Activated gamma-delta T cell treated with anti-CD3 and anti-CD28 coated beads, Interleukin-2, amount 50 U/mL, for 16 hours (primary cell): ENCODE data around the gene CXCR2.
"Not testable (repeated sequence)": the region's sequence is repeated elsewhere in the genome, so short reads cannot be mapped to it uniquely, and the experiment has no call there.

Experiments
- DNase-seq: peaks from one replicate; pipeline ENCODE4 v3.0.0-alpha.2; 2020; ENCODE audit warnings: low read depth

CXCR2 gene

DNA sequence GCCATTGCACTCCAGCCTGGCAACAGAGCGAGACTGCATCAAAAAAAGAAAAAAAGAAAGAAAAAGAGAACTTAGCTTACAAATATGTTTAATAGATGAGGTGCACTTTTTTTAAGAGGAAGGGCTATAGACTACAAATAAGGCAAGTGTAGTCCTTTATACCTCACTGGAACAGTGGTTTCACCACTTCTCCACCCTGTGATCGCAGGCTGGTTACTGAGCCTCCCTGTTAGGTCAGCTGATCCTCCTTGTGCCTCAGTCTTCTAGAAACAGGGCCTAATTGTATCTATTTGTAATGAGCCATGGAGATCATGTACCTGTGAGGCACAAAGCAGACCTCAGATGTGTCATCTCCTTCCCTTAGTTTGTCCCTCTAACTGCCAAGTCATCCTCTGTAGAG lies 4.5 kb downstream of the CXCR2 start:
- no peak for DNase-seq

DNA sequence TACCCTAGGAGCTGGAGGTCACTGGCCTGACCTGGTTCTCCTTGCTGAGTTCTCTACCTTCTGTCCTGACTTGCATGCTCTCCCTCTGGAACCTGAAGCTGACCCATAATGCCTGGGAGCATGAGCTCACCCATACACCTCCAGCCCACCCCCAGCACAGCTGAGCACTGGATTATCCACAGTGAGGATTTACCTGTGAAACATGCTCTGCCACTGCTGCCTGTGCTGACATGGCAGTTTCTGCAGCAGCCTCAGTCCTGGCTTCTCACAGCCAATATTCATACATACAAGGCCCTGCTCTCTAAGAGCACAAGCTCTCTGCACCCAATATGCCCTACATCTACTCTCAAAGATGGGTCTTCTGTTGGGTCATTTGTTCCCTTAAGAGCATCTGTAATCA lies 5.0 kb downstream of the CXCR2 start:
- no peak for DNase-seq

DNA sequence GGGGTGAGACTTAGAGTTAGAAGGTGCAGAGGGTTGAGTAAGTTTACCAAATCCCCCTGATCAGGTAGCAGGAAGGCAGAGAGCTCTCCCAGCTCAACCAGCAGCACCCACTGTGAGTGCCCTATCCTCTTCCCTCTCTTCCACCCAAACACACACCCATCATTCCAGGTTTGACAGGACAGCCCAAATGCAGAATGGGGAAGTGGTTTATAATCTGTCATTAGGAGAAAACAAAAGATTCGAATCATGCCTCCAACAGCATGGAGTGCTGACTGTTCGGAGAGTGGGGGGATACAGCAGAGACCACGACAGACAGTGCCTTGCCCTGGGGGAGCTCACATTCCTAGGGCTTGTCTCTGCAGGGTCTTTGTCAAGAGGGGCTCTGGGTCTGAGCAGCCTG lies 11.7 kb downstream of the CXCR2 start:
- DNase-seq = no peak

DNA sequence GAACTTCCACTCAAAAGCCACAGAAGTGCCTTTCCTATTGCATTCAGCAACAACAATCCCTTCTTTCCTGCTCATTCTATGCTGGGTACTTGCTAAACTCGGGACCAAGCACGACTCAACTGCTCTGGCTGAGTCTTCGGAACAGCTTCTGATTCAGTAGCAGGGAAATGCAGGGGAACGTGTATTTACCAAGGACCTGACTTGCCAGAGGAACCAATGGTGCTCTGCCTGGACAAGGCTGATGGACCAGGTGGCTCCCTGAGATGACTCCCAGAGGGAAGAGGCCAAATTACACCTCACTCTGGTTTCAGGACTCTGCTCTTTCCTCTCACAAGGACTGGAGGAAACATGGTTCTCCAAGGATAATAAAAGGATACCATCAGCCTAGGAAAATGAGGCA lies 12.2 kb downstream of the CXCR2 start:
- no peak for DNase-seq

DNA sequence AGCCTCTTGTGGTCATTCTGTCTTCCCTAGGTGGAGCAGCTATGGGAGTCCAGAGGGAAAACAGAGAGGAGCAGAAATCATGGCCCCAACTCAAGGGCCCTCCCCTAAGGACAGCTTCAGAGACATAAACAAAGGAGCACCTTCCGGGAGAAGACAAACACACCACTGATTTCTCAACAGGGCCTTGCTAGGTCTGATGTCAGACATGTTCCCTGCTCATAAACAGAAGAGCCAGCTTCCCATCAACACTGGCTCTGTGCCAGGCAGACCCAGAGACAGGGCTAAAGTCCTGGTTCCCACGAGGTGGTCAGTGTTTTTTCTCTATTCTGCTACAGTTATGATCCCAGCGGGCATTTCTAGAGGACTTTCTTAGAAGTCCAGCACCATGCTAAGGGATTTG lies 19.3 kb downstream of the CXCR2 start:
- DNase-seq = no peak

DNA sequence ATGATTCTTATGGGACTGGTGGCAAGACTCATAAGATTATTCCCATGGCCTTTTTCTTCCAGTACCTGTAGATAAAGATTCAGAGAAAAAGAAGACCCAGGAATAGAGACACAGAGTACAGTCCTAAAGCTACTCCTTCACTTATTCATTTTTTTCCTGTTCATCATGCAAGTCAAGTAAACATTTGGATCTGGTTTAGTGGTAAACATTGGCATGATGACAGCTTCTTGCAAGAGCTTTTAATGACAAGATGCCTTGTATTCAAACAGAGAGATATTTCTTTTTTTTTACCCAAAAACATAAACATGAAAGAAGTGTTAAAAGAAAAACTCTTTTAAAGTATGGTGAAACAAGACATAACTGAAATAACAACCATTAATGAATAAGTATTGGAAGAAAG lies 20.2 kb downstream of the CXCR2 start:
- DNase-seq = no peak

DNA sequence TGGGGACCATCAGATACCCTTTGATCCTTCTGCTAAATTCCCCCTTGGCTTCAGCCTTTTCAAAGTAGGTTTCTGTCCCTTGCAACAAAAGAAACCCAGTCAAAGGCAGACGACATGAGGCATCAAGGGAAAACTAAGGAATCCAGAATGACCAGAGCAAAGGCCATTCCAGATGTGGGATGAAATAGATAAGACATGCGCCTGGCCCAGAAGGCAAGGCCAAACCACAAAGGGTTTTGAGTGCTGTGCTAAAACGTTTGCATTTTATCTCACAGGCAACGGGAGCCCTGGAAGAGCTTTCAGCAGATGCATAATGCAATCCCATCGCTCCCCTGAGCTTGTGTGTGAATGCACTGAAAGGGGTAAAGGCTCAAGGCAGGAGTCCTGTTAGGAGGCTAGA lies 23.3 kb downstream of the CXCR2 start:
- DNase-seq = no peak

DNA sequence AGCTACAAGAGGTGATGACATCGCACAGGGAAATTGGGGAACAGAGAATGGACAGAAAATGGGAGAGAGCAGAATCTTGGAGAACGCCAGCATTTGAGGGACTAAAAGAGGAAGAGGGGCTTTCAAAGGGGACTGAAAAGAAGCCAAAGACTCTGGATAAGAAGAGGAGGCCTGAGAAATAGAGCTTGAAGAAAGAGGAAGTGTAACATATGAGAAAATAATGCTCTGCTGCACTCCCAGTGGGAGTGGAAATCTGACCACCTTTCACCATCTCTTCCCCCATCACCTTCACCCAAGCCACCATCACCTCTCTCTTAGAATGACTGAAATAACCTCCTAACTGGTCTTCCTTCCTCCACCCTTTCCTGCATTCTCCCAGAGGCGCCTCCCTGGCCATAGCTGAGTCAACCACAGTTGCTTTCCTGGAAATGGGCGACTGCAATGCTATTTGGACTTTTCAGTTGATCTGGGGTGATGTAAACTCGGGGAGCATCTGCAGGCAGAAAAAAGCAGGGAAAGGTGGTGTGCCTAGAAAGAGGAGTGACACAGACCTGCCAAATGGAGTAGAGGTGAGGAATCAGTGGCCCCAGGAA lies 24.1 kb downstream of the CXCR2 start:
- DNase-seq = no peak

DNA sequence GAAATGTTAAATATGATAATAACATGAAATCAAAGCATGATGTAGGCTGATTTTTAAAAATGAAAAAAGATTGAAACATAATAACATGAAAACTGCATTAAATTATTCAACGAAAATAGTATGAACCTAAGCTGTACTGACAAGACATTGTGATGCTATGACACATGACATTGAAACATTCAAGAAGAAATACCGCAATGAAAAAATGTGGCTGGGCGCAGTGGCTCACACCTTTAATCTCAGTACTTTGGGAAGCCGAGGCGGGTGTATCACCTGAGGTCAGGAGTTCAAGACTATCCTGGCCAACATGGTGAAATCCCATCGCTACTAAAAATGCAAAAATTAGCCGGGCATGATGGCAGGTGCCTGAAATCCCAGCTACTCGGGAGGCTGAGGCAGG lies 26.3 kb downstream of the CXCR2 start:
- DNase-seq = no peak

DNA sequence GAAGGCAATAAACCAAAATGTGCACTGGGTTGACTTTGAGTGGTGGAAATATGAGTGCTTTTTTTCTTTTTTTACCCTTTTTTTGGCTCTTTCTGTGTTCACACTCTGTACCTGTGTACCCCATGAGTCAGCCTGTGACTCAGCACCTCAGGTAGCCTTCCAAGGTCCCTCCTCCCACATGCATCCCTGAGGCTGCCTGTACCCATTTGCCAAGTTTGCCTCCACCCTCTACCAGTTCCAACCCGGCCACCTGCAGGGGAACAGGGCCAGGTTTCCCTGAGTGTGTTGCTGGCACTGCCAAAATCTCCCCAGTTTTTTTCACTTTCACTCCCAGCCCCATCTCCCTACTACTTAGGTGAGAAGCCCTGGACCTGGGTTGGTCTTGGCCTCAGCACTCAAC lies 26.9 kb downstream of the CXCR2 start:
- no peak for DNase-seq

DNA sequence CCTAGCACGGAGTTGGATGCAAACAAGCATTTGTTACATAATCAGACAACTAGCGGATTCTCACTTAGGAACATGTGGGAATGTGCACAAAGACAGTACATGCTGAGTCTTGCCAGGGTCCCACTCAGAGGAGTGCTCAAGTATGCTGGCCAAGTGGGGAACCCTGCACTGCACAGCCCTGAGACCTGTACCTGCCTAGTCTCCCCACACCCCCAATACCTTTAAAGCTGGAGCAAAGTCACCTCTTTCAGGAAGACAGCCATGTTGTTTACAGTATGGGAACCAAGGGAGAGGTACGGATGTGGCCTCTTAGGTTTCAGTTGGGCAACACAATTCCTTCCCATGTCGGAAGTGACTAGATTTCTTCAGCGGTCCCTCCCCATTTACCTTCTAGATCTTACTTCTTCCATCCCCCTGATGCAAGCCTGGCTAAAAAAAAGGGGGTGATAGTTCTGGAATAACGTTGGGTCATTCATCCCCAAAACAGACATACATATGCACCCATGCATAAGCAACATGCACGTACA lies 30.2 kb downstream of the CXCR2 start:
- DNase-seq = no peak

DNA sequence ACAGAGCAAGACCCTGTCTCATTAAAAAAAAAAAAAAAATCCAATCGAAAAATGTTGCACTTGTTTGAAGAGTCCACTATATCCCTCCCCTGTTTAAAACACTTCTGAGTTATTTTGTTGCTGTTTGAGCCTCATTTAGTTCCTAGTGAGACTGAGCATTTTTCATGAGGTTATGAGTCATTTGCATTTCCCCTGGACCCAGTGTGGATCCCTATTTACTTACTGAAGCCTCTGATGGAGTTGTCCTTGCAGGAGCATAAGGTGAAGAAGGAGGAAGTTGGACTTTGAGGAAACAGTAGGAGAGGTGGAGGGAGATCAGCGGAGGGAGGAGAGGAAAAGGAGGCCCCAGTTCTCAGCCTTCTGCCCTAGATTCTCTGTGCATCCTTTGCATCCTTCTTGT lies 35.8 kb downstream of the CXCR2 start:
- DNase-seq = no peak

DNA sequence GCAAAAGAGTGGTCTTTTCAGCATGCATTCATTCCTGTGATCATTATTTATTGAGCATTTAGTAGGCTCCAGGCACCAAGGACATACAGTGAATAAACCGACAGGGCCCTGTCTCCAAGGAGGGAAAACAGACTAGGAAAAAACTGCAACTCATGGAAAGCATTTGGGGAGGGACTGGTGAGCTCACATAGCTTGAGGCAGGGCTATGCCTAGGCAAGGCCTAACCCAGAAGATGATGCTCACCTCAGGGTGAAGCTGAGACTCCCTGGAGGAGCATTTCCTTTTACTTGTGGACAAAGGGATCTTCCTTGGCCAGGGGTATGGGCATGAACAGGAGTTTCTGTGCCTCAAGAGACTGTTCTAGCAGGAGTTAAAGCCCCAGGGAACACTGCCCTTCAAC lies 37.0 kb downstream of the CXCR2 start:
- no peak for DNase-seq

DNA sequence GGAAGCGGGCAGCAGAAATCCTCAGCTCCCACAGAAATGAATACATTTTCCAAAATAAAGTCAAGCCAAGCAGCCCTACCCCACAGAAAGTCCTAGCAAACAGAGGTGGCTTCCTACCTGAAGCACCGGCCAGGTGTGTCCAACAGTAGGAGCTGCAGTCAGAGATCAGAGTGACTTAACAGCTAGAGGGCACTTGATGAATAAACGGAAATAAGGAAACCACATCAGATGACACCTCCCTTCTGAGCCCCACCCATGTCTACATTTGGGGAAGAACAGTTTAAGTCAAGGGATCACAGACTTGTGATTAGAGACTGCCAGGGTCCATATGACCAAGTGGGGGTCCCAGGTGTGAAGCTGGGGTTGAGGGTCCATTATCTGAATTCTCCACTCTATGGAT lies 41.0 kb downstream of the CXCR2 start, which contains the start of gene CXCR1:
TSS of gene CXCR1 (minus strand) at position 172 of the 400 bp plus-strand sequence. CDS start 1,751 bp downstream, outside the sequence.
- peak; percentile 20 for DNase-seq

DNA sequence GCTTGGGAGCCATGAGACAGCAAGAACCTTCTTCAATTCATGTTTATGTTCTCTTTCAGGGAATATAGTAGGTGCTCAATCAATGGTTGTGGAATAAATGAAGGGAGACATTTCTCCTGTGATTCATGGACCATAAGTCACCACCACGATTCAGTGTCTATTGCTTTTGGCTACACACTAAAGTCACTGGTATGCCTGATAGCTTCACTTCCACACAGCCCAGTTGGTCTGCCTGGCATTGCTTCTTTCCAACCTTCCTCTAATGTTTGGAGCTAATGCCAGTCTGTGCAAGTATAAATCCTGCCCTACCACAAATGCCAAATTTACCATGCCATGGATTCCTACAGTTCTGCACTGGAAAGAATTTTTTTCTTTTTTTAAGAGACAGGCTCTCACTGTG lies 42.2 kb downstream of the CXCR2 start:
- no peak for DNase-seq

DNA sequence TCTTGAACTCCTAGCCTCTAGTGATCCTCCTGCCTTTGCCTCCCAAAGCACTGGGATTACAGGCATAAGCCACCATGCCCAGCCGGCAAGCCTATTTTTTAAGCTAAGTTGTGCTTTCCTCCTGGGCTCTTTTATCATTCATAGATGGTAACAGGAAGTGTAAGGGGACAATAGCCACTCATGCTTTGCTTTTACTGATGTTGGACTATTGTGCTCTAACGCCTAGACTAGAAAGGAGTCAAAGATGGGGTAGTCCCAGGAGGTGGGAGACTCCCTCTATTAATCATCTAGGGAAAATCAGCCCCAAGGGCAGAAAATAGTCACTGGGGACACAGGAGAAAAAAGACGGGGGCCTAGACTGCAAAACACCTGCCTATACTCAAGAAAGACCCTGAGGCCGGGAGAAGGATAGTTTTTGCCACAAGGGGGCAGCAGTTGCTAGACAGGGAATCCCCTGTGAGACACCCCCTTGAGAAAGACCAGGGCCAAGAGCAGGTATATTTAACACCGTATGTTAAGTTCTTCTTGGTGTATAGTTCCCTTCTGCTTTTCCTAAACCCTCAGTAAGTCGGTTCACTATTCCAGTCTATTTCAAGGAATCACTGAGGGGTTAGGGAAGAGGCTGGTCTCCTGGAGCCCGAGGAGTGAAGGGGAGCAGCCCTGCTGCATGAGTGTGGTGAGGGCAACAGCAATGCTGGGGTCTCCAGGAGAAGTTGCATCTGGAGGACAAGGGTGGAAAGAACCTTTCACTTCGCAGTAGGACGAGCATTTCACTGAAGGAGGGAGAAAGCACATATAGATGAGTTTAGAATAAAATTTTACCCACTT lies 43.0 kb downstream of the CXCR2 start:
- DNase-seq = peak; percentile 60

DNA sequence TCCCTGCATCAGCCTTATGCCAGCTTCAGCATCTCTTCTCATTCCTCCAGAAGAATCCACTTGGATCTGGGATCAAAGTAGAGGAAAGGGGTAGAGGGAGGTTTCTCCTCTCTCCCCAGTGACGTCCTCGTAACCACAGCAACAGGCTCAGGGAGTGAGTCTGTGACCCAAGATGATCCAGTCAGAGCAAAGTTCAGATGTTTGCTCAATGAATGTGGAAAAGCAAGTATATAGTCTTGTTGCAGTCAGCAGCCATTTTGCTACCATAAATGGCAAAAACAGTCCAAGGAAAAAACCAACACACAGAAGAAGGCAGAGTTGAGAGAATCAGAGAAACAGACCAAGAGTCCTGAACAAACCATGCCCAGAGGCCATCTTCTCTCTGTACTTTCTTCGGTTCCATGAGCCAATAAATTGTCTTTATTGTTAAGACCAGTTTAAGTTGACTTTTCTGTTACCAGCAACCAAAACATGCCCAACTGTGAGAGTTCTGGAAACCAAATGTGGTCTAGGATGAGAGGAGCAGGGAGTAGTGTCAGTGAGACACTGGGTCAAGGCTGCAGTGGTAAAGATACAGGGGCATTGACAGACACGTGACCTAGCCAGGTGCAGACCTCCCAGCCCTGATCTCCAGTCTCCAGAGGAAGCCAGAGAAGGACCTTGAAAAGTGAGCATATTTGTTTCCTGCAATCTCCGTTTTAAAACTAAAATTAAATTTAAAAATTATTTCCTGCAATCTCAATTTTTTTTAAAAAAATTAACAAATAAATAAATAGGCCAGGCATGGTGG lies 44.1 kb downstream of the CXCR2 start:
- DNase-seq = no peak

DNA sequence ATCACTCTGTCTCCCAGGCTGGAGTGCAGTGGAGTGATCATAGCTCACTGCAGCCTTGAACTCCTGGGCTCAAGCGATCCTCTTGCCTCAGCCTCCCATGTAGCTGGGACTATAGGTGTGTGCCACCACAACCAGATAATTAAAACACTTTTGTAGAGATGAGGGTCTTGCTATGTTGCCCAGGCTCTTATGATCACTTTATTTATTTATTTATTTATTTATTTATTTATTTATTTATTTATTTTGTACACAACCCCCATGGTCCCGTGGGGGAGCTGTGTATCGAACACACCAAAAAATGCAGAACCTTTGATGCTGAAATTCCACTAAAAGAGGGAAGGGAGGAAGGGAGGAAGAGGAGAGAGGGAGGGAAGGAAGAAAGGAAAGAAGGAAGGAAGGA lies 45.9 kb downstream of the CXCR2 start:
- DNase-seq = not testable (repeated sequence)

DNA sequence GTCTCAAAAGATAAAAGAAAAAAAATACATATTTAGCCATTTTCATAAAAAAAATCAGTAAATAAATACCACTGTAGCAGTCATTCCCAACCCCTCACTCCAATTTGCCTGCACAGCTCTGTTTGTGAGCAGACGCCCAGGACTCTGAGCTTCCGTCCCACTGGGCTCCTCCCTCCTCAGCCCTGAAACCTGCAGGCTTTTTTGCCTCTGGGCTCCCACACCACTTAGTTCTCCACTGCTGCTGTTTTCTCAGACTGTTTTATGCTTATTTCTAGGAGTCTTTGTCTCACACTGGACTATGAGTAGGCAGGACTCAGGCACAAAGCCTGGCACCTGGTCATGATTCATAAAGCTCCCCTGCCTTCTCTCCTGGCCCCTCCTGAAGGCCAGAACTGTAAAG lies 47.0 kb downstream of the CXCR2 start:
- DNase-seq = no peak

DNA sequence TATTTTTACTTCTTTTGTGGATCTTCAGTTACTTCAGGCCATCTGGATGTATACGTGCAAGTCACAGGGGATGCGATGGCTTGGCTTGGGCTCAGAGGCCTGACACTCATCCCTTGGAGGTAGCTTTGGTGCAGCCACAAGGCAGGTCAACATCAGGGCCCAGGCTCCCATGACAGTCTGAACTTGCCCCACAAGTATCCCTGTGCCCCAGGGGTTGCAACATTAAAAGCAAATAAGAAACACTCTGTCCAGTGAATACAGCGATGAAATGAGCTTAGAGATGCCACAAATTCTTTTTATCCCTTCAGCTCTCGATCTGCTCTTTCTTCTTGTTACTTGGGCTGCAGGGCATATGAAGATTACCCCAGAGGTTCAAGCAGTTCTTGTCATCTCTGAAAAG lies 54.0 kb downstream of the CXCR2 start:
- no peak for DNase-seq

DNA sequence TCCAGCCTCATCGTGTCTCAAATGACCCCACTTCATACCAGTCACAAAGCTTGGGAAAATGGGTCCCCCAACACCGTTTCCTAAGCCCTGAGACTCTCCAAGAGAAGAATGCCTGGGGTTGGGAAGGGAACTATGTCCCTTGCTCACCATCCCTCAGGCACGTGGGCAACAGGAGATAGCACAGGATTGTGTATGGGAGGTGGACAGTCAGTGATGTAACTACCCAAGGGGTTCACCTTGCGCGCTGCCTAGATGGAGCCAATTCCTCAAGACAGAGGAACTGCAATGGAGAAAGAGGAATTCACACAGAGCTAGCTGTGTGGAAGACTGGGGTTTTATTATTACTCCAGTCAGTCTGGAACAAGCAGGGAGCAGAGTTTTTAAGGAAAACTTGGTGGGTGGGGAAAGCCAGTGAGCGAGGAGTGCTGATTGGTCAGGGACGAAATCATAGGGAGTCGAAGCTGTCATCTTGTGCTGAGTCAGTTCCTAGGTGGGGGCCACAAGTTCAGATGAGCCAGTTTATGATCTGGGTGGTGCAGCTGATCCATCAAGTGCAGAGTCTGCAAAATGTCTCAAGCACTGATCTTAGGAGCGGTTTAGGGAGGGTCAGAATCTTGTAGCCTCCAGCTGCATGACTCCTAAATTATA lies 54.8 kb downstream of the CXCR2 start:
- DNase-seq = no peak

DNA sequence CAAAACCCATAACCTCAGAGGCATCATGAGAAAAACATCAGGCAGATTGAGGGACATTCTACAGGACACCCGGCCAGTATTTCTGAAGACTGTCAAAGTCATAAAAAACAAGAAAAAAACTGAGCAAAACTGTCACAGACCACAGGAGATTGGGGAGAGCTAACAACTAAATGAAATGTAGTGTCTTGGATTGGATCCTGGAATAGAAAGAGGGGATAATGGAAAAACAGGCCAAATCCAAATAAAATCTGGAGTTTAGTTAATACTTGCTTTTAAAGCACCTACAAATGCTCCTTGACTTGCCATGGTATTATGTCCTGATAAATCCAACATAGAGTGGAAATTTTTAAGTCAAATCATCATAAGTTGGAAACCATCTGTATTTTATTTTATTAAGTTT lies 58.5 kb downstream of the CXCR2 start:
- no peak for DNase-seq
